GM18858 (cell line): ENCODE measurements around the gene DNER.

Experiments
- ATAC-seq: cut with Tn5 transposase; IDR thresholded peaks from one replicate; pipeline ENCODE4 v1.9.1; 2021; ENCODE audit not compliant: unreplicated experiment

The DNER gene

DNA sequence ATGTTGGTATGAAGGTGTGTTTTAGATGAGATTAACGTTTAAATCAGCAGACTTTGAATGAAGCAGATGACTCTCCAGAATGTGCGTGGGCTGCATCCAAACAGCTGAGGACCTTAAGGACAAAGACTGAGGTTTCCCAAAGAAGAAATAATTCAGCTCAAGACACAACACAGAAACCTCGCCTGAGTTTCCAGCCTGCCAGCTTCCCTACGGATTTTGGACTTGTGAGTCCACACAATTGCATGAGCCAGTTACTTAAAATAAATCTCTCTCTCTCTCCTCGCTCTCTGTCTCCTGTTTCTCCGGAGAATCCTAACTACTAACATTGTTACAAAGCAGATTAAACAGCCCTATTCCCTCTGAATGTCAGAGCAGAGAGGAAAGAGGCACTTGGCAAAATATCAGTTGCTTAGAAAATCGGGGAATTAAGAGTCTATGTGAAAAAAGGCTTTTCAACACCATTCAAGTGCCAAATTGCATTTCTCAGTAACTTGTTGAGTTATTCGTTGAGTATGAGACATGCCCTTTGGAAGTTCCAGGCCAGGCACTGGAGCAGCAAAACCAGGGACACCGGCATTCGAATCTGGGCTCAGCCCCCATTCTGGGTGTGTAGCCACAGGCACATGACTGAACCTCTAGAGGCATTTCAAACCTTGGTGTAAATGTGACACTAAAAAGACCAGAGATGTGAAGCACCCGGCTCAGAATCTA lies 268.7 kb downstream of the DNER start:
- ATAC-seq = no peak

GRCh38 chr2:229445019-229445418 lies 269.3 kb downstream of the DNER start:
- no peak for ATAC-seq

DNA sequence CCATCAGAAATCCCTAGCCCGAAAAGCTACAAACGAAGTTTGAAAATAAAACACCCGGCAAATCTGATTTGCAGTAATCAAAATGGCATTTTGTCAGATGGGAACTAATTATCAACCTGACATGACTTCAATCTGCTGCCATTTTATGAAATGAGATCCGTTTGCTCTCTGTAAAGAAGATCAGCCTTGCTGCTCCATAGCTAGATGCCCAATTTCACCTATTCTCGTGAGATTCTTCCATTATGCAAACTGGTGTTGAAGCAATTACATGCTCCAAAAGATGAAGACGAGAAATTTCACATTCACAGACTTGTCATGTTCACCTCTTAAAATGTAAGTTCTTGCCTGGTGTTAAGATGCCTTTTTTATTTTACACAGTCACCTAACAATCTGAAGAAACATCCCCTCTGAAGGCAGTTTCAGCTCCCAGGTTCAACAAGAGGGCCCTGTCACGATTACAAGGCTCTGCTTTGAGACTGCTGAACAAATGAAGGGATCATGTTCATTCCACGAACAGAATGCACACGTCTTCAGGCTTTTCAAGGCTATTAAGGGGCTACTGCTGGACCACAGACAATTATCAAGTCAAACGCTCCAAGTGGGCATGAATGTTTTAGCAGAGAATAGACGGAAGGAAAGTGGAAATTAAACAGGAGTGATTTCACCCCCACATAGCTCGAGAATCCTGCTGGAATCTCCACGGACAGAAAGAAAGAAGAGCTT lies 270.6 kb downstream of the DNER start:
- ATAC-seq = no peak

- no peak for ATAC-seq
Observed at GRCh38 chr2:229443141-229443540, 271.2 kb downstream of the DNER start.

DNA sequence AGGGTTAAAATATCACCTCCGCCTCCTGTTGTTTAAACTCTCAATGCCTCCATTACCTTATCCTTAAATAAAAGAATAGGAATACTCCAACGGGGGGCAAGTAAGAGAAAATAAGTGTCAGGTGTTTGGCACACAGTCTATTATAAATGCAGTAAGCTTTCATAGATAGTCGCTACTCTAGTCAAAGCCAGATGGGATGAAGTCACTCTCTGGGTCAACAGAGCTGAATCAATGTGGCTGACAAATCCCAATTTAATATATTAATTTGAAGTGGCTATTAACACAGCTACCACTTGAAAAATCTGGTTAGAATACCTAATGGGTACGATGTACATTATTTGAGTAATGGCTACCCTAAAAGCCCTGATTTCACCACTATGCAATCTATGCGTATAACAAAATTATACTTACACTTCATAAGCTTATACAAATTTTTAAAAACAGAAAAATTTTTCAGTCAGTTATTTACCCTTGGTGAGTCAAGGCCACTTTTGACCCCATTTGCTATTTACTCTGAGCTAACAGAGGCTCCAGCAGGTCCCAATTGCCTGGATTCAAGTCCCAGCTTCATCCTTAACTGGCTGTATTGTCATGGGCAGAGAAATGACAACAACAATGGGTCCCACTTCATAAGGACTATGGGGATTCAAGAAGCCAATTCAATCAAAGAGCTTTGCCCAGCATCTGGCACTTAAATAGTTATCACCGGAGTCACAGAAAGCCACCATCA lies 275.8 kb downstream of the DNER start:
- ATAC-seq = no peak

GRCh38 chr2:229437467-229437866 lies 276.9 kb downstream of the DNER start:
- no peak for ATAC-seq

DNA sequence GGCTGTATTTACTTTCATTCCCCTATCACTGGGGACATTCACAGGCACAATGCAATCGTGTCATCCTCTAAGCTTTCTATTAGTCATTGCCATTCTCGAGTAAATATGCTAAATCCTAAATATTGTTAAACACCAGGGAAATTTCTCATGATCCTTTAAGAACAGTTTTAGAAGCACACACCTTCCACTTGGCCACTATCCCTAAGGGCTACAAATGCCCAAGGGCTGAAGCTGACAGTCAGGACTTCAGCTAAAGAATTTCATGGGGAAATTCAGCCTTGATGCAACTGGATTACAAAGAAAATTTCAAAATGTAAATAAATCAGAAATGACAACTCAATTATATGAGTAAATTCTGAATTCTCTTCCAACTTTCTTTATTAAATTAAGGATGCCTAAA lies 280.2 kb downstream of the DNER start:
- ATAC-seq = no peak

- no peak for ATAC-seq
Observed at GRCh38 chr2:229433351-229433750, 281.0 kb downstream of the DNER start.

DNA sequence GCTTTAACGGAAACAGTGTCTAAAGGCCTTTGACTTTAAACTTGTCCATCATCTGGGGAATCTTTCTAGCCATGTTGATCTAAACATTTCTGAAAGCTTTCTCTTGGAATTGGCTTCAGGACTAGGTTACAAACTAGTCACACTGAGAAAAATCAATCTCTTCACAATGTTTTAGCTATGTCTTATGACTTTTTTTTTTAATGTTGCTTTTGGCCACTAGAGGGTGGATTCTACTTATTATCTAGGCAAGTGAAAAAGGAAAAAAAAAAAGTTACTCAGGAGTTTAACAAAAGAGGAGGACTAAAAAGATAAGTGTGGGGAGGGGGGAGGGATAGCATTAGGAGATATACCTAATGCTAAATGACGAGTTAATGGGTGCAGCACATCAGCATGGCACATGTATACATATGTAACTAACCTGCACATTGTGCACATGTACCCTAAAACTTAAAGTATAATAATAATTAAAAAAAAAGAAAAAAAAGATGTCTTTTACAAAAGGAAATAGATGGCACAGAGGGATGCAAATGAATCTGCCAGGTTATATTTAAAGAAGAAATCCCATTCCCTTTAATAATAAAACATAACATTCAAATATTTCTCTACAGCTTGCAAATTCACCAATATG lies 282.9 kb downstream of the DNER start:
- ATAC-seq = no peak

- ATAC-seq = no peak
Observed at GRCh38 chr2:229429589-229429988, 284.8 kb downstream of the DNER start.

DNA sequence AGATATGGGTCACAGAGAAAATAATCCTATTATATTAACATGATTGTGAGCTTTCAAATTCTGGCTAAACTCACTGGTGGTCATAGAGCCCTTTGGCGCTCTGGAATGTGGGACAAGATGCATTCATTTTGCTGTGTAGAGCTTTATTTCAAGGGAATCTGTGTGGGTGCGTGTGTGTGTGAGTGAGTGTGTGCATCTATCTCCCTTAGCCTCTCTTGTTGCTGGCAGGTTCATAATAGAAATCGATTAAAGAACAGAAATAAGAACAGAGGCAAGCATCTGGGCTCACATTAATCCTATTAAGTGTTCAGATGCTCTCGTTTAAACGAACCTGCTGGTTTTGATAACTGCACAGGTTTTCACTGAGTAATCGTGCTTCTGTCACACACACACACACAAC lies 287.9 kb downstream of the DNER start:
- ATAC-seq = no peak

DNA sequence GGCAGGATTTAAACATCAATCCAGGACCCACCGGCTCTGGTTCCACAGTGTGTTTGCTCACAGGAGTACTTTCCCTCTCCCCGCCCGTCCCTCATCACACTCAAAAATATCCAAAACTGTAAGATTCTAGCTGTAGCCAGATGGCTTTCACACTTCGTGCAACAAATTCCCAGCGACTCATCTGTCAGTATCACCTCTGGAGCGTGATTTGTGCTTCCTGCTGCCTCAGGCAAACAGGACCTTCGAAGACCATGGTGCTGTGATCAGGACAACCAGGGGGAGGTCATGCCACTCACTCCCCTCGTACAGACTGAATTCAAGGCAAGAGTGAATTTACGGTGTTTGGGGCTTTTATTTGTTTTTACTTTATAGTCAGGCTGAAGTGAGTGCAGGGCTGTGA lies 288.8 kb downstream of the DNER start:
- no peak for ATAC-seq

- ATAC-seq = no peak
Observed at GRCh38 chr2:229422063-229422462, 292.3 kb downstream of the DNER start.

GRCh38 chr2:229419158-229419557 lies 295.2 kb downstream of the DNER start:
- no peak for ATAC-seq

DNA sequence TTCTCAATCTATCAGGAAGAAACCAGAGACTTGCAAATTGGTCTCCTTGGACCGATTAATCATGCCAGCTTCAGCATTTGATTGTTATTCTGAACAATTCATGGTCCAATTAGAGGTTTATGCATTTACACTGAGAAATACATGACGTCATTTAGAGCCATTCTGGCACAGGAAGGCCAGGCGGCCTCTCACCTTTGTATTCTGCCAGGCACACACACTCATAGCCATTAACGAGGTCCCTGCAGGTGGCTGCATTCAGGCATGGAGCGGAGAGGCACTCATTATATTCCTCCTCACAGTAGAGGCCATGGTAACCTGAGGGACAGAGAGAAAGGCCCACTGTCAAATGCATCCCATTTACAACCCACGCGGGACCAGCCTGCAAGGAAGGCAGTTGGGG lies 296.4 kb downstream of the DNER start:
- no peak for ATAC-seq

GRCh38 chr2:229417176-229417575 lies 297.2 kb downstream of the DNER start:
- ATAC-seq = no peak

DNA sequence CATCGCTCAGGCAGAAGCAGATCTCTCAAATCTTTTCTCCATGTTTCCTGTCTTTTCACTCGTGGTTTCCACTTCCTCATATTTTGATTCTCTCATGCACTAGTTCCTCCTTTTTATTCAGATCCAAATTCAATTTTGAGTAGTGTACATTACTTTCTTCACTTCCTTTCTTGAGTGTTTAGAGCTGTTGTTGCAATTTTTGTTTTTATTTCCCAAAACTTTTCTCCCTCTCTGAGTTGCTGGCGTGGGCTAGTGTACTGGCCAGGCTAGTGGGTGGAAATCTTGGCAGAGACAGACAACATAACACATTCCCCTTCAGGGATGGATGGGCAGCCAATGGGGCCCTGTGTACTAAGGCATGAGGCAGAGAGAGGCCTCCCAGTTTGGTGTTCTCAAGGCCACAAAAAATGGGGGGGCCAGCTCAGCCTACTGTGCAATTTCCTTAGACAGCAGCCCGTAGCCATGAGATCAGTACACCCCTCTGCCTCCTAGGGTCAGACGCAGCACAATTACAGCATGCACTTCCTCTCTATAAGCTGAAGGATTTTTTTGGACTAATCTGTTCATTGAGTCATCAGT lies 298.1 kb downstream of the DNER start:
- ATAC-seq = no peak

DNA sequence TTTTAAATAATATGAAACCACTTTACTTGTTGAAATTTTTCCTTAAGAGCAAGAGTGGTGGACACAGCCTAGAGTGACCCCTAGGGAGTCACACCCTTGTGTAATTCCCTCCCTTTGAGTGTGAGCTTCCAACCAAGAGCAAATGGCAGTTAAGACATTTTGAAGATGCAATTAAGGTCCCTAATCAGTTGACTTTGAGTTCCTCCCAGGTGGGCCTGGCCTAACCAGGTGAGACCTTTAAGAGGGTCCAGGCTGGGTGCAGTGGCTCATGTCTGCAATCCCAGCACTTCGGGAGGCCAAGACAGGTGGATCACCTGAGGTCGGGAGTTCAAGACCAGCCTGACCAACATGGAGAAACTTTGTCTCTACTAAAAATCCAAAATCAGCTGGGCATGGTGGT lies 299.7 kb downstream of the DNER start:
- ATAC-seq = no peak

DNA sequence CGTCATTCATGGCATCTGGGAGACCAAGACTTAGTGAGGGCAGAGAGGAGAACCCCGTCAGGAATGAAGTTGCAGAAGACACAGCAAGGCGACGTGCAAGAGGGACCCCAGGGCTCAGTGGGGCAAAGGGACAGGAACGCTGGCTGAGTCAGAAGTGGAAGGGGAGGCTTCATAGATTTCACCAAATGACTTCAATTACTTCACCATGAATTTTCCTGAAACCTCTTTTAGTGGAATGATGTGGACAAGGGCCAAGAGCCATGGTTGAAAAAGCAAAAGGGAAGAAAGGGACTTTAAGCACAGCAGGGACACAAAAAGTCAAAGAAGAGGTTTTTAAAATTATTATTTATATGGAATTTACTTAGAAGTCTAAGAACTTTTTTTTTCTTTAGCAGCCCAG lies 301.7 kb downstream of the DNER start:
- ATAC-seq = no peak

DNA sequence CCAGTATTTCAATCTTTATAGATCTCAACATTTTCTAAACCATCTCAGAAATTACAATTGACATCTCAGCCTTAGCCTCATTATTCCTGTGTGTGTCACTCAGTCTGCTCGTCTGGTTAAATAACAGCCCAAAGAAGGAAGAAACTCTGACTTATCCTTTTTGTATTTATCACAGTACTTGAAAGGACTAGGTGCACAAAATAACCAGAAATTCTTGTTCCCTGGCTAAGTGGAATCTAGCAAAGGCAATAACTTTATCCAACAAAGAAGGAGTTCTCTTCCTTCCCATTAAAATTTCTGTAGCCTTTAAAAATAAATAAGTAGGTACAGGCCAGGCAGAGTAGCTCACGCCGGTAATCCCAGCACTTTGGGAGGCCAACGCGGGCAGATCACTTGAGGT lies 303.4 kb downstream of the DNER start:
- ATAC-seq = no peak

GRCh38 chr2:229410264-229410663 lies 304.1 kb downstream of the DNER start:
- no peak for ATAC-seq
